ENCODE measurements around the gene PECR. TPM values are rescaled to one million over a fixed set of nuclear protein-coding genes. Genes with fewer than 3 reads are reported as not detected.

PECR gene
- total RNA-seq, 1 donor from 2014 or later, result 6.6 TPM

- TF ChIP-seq CTCF (IDR thresholded peaks at IDR 0.05), result no peak
- Mint-ChIP-seq H3K27me3 (ENCODE audit: unreplicated experiment) (no peaks in the 10 kb centered on the region), H3K4me1 (ENCODE audit: unreplicated experiment) (peaks cover 37% of the 10 kb centered on the region), H3K27ac (ENCODE audit: unreplicated experiment) (peak overlapping the region; percentile 100), H3K36me3 (ENCODE audit: unreplicated experiment) (peaks cover 13% of the 10 kb centered on the region), H3K9me3 (ENCODE audit: unreplicated experiment) (no peaks in the 10 kb centered on the region), H3K4me3 (ENCODE audit: unreplicated experiment) (peak overlapping the region; percentile 56)
- no peak for DNase-seq (ENCODE audit: extremely low spot score, unreplicated experiment)
Observed at GRCh38 chr2:216107320-216107719, 25.7 kb upstream of the PECR start.

GRCh38 chr2:216104691-216105090 lies 23.1 kb upstream of the PECR start:
- no peak for TF ChIP-seq CTCF (IDR thresholded peaks at IDR 0.05)
- Mint-ChIP-seq H3K27ac (ENCODE audit: unreplicated experiment) (no peak overlapping the region), H3K4me1 (ENCODE audit: unreplicated experiment) (peaks cover 20% of the 10 kb centered on the region), H3K36me3 (ENCODE audit: unreplicated experiment) (peaks cover 4% of the 10 kb centered on the region), H3K27me3 (ENCODE audit: unreplicated experiment) (no peaks in the 10 kb centered on the region), H3K9me3 (ENCODE audit: unreplicated experiment) (no peaks in the 10 kb centered on the region), H3K4me3 (ENCODE audit: unreplicated experiment) (no peak overlapping the region)
- no peak for DNase-seq (ENCODE audit: extremely low spot score, unreplicated experiment)

- DNase-seq (ENCODE audit: extremely low spot score, unreplicated experiment), result no peak
- Mint-ChIP-seq H3K27me3 (ENCODE audit: unreplicated experiment) (no peaks in the 10 kb centered on the region), H3K9me3 (ENCODE audit: unreplicated experiment) (no peaks in the 10 kb centered on the region), H3K4me1 (ENCODE audit: unreplicated experiment) (peaks cover 10% of the 10 kb centered on the region), H3K4me3 (ENCODE audit: unreplicated experiment) (no peak overlapping the region), H3K36me3 (ENCODE audit: unreplicated experiment) (peaks cover 4% of the 10 kb centered on the region), H3K27ac (ENCODE audit: unreplicated experiment) (no peak overlapping the region)
- TF ChIP-seq CTCF (IDR thresholded peaks at IDR 0.05), result no peak
Observed at GRCh38 chr2:216103213-216103612, 21.6 kb upstream of the PECR start.

GRCh38 chr2:216101109-216101508 lies 19.5 kb upstream of the PECR start:
- Mint-ChIP-seq H3K4me3 (ENCODE audit: unreplicated experiment) (no peak overlapping the region), H3K9me3 (ENCODE audit: unreplicated experiment) (no peaks in the 10 kb centered on the region), H3K4me1 (ENCODE audit: unreplicated experiment) (no peaks in the 10 kb centered on the region), H3K36me3 (ENCODE audit: unreplicated experiment) (peaks cover 4% of the 10 kb centered on the region), H3K27ac (ENCODE audit: unreplicated experiment) (no peak overlapping the region), H3K27me3 (ENCODE audit: unreplicated experiment) (no peaks in the 10 kb centered on the region)
- no peak for TF ChIP-seq CTCF (IDR thresholded peaks at IDR 0.05)
- DNase-seq (ENCODE audit: extremely low spot score, unreplicated experiment), result no peak

GRCh38 chr2:216098421-216099334 lies 17.1 kb upstream of the PECR start:
- H3K4me1 Mint-ChIP-seq (ENCODE audit: unreplicated experiment), result no peaks in the 10 kb centered on the region
- no peak for TF ChIP-seq CTCF (IDR thresholded peaks at IDR 0.05)
- DNase-seq (ENCODE audit: extremely low spot score, unreplicated experiment), result no peak
- no peak overlapping the region for H3K4me3 Mint-ChIP-seq (ENCODE audit: unreplicated experiment)
- H3K27me3 Mint-ChIP-seq (ENCODE audit: unreplicated experiment), result peaks cover 2% of the 10 kb centered on the region
- H3K36me3 Mint-ChIP-seq (ENCODE audit: unreplicated experiment), result peaks cover 4% of the 10 kb centered on the region
- no peak overlapping the region for H3K27ac Mint-ChIP-seq (ENCODE audit: unreplicated experiment)
- H3K9me3 Mint-ChIP-seq (ENCODE audit: unreplicated experiment), result no peaks in the 10 kb centered on the region

All from osteocyte (in vitro differentiated cells).